Natural killer cell (primary cell): Measurements from ENCODE around the gene TBKBP1. TPM values are rescaled to one million over a fixed set of nuclear protein-coding genes. Genes with fewer than 3 reads are reported as not detected.

Experiments
- ATAC-seq, 3 donors: fragments of 150-1000 bp in 2 of 3; fragments of 200-7000 bp in 1 of 3; cut with Tn5 transposase; 1 replicate in 1 of 3; 2 replicates in 2 of 3; pipeline ENCODE4 v1.10.0; 2021; ENCODE audit warnings: mild to moderate bottlenecking in 2 of 3, moderate library complexity in 2 of 3
- DNase-seq, 2 donors: peaks; one replicate each; pipeline versions ENCODE4 v3.0.0 to v3.0.0-alpha.2; 2013 to 2021; ENCODE audit warnings: mixed read lengths in 1 of 2
- H3K27ac ChIP-seq: one replicate; pipeline ENCODE4 v1.5.1; 2013; ENCODE audit warnings: mild to moderate bottlenecking, low read length
- H3K27me3 ChIP-seq: one replicate; pipeline ENCODE4 v1.6.1; 2013; ENCODE audit warnings: low read length; ENCODE audit not compliant: control insufficient read depth, insufficient read depth
- H3K36me3 ChIP-seq: one replicate; pipeline ENCODE4 v1.6.1; 2013; ENCODE audit warnings: low read length; ENCODE audit not compliant: control insufficient read depth, insufficient read depth
- H3K4me1 ChIP-seq: one replicate; pipeline ENCODE4 v1.6.1; 2013; ENCODE audit warnings: low read length; ENCODE audit not compliant: control insufficient read depth, insufficient read depth
- H3K4me3 ChIP-seq: one replicate; pipeline ENCODE4 v1.5.1; 2013; ENCODE audit warnings: low read length
- H3K9me3 ChIP-seq: one replicate; pipeline ENCODE4 v1.6.1; 2013; ENCODE audit warnings: low read length; ENCODE audit not compliant: control insufficient read depth, insufficient read depth
- H3K27ac Mint-ChIP-seq, 2 donors: one replicate each; pipeline ENCODE4 v1.8.0; 2022; ENCODE audit warnings: mild to moderate bottlenecking in 2 of 2, mixed read lengths in 2 of 2, moderate library complexity in 1 of 2
- H3K27me3 Mint-ChIP-seq, 2 donors: one replicate each; pipeline ENCODE4 v1.8.0; 2022; ENCODE audit warnings: low read depth in 2 of 2, mixed read lengths in 2 of 2
- H3K36me3 Mint-ChIP-seq: one replicate; pipeline ENCODE4 v1.8.0; 2022; ENCODE audit warnings: mixed read lengths
- H3K4me1 Mint-ChIP-seq, 2 donors: one replicate each; pipeline ENCODE4 v1.8.0; 2022; ENCODE audit warnings: mixed read lengths in 2 of 2
- H3K4me3 Mint-ChIP-seq: one replicate; pipeline ENCODE4 v1.8.0; 2022; ENCODE audit warnings: mild to moderate bottlenecking, moderate library complexity, mixed read lengths
- H3K9me3 Mint-ChIP-seq, 2 donors: one replicate each; pipeline ENCODE4 v1.8.0; 2022; ENCODE audit warnings: mixed read lengths in 2 of 2
- WGBS: methylation state at CpG from one replicate; pipeline ENCODE4 v1.1.7; 2013; ENCODE audit warnings: missing lambda C conversion rate; ENCODE audit not compliant: insufficient coverage; 5-methylcytosine and 5-hydroxymethylcytosine counted together
- intact Hi-C: fragments of 100-400 bp; cut with micrococcal nuclease; formaldehyde crosslinking; loops from one replicate; pipeline ENCODE4 v1.14.2; 2022
- total RNA-seq, 4 donors: library from RNA; stranded (reverse); fragments of 120-200 nt in 1 of 4; gene quantifications; one replicate each; pipeline versions ENCODE4 v1.2.3 to v1.2.4, GENCODE V29; 2013 to 2022
- TF ChIP-seq, protein P1 (sequence below): fragments of 200-600 bp; IDR thresholded peaks from one replicate; pipeline ENCODE4 v1.8.0; 2022; ENCODE audit warnings: antibody characterized with exemption

TBKBP1 gene
- total RNA-seq, 3 donors from 2014 or later (not counting 1 experiment from before 2014, with no cell fraction given): 21.4 to 38.9 (median 37.6) TPM

DNA sequence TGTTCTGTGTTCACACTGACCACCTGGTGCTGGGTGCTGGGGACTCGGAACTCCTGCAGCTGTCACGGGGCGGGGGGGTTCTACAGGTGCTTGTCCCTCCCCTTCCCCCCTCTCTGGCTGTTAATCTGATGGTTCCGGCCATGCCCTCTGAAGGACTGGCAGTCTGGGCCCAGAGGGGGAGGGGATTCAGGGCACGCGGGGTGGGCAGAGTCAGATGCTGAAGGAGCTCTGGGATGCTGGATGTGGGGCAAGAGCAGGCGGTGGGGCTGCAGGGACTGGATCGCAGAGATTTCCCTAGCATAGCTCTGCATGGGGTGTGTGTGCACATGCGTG, 33.7 kb downstream of the TBKBP1 start:
- Histone ChIP-seq H3K4me3 (no peak overlapping the region), H3K27ac (no peak overlapping the region), H3K9me3 (no peaks in the 10 kb centered on the region), H3K36me3 (no peaks in the 10 kb centered on the region), H3K27me3 (no peaks in the 10 kb centered on the region), H3K4me1 (peaks cover 88% of the 10 kb centered on the region)
- intact Hi-C loops: no loop called here
- TF ChIP-seq, protein P1, sequence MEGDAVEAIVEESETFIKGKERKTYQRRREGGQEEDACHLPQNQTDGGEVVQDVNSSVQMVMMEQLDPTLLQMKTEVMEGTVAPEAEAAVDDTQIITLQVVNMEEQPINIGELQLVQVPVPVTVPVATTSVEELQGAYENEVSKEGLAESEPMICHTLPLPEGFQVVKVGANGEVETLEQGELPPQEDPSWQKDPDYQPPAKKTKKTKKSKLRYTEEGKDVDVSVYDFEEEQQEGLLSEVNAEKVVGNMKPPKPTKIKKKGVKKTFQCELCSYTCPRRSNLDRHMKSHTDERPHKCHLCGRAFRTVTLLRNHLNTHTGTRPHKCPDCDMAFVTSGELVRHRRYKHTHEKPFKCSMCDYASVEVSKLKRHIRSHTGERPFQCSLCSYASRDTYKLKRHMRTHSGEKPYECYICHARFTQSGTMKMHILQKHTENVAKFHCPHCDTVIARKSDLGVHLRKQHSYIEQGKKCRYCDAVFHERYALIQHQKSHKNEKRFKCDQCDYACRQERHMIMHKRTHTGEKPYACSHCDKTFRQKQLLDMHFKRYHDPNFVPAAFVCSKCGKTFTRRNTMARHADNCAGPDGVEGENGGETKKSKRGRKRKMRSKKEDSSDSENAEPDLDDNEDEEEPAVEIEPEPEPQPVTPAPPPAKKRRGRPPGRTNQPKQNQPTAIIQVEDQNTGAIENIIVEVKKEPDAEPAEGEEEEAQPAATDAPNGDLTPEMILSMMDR: no peak
- Mint-ChIP-seq H3K4me3 (no peak overlapping the region), H3K36me3 (no peaks in the 10 kb centered on the region), H3K27ac (peak overlapping the region; percentile 92 to 94), H3K27me3 (no peaks in the 10 kb centered on the region), H3K4me1 (peaks cover 79 to 83% of the 10 kb centered on the region in 2 donors), H3K9me3 (no peaks in the 10 kb centered on the region)
- DNase-seq (no peak), ATAC-seq (no peak)
- 95% methylated on average over 9 of the region's 9 CpGs for WGBS

DNA sequence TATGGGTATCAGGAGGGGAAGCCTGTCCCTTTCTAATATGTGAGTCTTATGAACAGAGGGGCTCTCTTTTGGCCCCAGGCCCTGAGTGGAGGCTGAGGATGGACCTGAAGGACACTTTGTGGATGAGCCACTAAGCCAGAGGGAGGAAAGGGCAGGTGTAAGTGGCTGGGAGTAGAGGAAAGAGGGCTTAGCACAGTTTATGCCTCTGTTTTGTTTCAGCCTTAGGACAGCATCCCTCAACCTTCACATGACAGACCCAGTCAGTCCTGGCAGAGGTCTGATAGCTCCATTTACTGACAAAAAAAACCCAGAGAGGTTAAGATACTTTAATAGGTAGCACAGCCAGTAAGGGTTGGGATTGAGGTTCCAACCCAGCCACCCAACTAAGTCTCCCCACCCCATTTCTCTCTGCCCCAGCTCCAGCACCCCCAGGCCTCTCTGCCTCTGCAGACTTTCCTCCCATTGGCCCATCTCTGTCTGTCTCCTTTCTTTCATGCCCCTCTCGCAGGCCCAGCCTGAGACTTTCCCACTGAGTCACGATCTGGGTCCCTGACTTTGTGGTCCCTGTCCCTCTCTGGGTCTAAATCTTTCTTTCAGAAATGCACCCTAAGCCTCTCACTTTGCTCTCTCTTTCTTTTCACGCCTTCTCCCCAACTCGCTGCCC, 34.4 kb downstream of the TBKBP1 start:
- Histone ChIP-seq H3K27ac (peak overlapping the region; percentile 54), H3K27me3 (no peaks in the 10 kb centered on the region), H3K9me3 (no peaks in the 10 kb centered on the region), H3K4me3 (no peak overlapping the region), H3K4me1 (peaks cover 91% of the 10 kb centered on the region), H3K36me3 (no peaks in the 10 kb centered on the region)
- H3K9me3 Mint-ChIP-seq: no peaks in the 10 kb centered on the region
- 69% methylated on average over 4 of the region's 4 CpGs for WGBS
- TF ChIP-seq, protein P1: no peak
- peak overlapping the region; percentile 7 for H3K4me3 Mint-ChIP-seq
- H3K27me3 Mint-ChIP-seq: no peaks in the 10 kb centered on the region
- no peak for ATAC-seq
- peaks cover 80 to 88% of the 10 kb centered on the region in 2 donors for H3K4me1 Mint-ChIP-seq
- no peaks in the 10 kb centered on the region for H3K36me3 Mint-ChIP-seq
- DNase-seq: no peak
- peak overlapping the region; percentile 92 to 94 for H3K27ac Mint-ChIP-seq
- intact Hi-C loops: no loop called here

DNA sequence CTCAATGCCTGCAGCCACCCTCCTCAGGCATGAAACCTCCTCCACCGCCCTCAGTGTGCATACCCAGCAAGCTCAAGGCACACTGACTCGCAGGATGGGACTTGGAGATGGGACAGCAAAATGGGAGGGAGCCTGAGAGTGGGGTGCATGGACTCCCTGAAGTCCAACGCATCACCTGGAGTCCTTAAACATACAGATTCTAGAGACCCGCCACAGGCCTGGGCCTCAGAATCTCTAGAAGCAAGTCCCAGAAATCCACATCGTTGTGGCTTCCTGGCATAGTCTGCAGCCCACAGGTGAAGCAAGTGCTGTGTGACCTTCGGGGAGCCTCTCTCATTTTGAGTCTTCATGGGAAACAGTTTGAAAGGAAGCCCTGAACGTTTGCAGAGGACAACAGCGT, 35.5 kb downstream of the TBKBP1 start:
- Mint-ChIP-seq H3K4me3 (peak overlapping the region; percentile 91), H3K9me3 (no peaks in the 10 kb centered on the region), H3K27me3 (no peaks in the 10 kb centered on the region), H3K4me1 (peaks cover 78 to 86% of the 10 kb centered on the region in 2 donors), H3K36me3 (peaks cover 7% of the 10 kb centered on the region), H3K27ac (peak overlapping the region; percentile 92 to 94)
- 65% methylated on average over 8 of the region's 8 CpGs for WGBS
- Histone ChIP-seq H3K9me3 (no peaks in the 10 kb centered on the region), H3K27ac (peak overlapping the region; percentile 54), H3K4me1 (peaks cover 83% of the 10 kb centered on the region), H3K36me3 (peaks cover 2% of the 10 kb centered on the region), H3K4me3 (no peak overlapping the region), H3K27me3 (no peaks in the 10 kb centered on the region)
- intact Hi-C loops: no loop called here
- DNase-seq: no peak
- ATAC-seq: no peak
- TF ChIP-seq, protein P1: no peak

DNA sequence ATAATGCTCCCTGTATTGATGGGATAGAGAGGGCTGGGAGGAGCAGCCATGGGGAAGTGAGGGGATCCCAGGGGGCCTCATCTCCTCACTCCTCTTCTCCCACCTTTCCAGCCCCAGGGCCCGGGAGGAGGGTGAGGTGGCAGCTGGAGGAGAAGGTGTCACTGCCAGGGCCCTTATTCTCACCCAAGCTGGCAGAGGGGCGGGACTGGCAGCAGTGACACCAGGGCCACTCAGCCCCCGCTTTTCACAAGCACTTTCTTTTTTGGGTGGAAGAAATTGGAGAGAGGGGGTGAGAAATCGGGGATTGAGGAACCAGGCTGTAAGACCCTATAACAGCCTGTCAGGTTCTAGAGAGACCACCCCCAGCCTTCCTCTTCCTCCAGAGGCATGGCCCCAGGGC, 36.7 kb downstream of the TBKBP1 start:
- Histone ChIP-seq H3K36me3 (peaks cover 10% of the 10 kb centered on the region), H3K4me1 (peaks cover 80% of the 10 kb centered on the region), H3K27ac (peak overlapping the region; percentile 83), H3K27me3 (no peaks in the 10 kb centered on the region), H3K4me3 (no peak overlapping the region), H3K9me3 (no peaks in the 10 kb centered on the region)
- H3K9me3 Mint-ChIP-seq: no peaks in the 10 kb centered on the region
- peaks cover 71 to 78% of the 10 kb centered on the region in 2 donors for H3K4me1 Mint-ChIP-seq
- DNase-seq: peak; percentile 18 to 41
- TF ChIP-seq, protein P1: no peak
- intact Hi-C loops: loop anchor here (10.0 kb wide), 1 partner anchor 94 kb away; the partner anchor contains the start of gene OSBPL7
- H3K36me3 Mint-ChIP-seq: peaks cover 10% of the 10 kb centered on the region
- ATAC-seq: no peak
- peak overlapping the region; percentile 91 for H3K4me3 Mint-ChIP-seq
- H3K27ac Mint-ChIP-seq: peak overlapping the region; percentile 92 to 94
- WGBS: 51% methylated on average over 3 of the region's 4 CpGs
- no peaks in the 10 kb centered on the region for H3K27me3 Mint-ChIP-seq
